Measurements from ENCODE around the gene SMIM38.

The SMIM38 gene

DNA sequence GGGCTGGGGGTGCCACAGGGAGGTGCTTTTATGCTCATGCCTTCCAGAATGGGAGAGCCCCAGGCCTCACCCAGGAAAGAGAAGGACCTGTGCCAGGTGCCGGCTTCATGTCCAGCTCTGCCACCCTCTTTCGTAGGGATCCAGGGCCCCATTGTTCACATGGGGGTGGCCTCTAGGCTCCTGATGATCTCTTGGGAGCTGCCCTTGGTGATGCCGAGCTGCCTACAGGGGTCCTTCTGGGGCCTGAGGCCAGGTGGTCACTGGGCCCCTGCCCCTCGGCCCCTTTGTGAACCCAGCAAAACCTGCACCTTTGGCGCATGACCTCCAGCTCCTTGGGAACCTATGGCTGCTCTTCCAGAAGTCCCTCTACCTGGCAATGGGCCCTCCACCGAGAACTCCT, 41.4 kb upstream of the SMIM38 start:
- H3K4me3 ChIP-seq (ENCODE audit: low read depth, low read length) = no peak overlapping the region
- no peak for DNase-seq
- H3K36me3 ChIP-seq = no peaks in the 10 kb centered on the region
- H3K27me3 ChIP-seq = no peaks in the 10 kb centered on the region
- H3K4me1 ChIP-seq = no peaks in the 10 kb centered on the region
- no peak for TF ChIP-seq CTCF (IDR thresholded peaks at IDR 0.05; ENCODE audit: low read depth, low read length)
- peaks cover 2% of the 10 kb centered on the region; the same call in 1 of the 2 replicates for H3K9me3 ChIP-seq

DNA sequence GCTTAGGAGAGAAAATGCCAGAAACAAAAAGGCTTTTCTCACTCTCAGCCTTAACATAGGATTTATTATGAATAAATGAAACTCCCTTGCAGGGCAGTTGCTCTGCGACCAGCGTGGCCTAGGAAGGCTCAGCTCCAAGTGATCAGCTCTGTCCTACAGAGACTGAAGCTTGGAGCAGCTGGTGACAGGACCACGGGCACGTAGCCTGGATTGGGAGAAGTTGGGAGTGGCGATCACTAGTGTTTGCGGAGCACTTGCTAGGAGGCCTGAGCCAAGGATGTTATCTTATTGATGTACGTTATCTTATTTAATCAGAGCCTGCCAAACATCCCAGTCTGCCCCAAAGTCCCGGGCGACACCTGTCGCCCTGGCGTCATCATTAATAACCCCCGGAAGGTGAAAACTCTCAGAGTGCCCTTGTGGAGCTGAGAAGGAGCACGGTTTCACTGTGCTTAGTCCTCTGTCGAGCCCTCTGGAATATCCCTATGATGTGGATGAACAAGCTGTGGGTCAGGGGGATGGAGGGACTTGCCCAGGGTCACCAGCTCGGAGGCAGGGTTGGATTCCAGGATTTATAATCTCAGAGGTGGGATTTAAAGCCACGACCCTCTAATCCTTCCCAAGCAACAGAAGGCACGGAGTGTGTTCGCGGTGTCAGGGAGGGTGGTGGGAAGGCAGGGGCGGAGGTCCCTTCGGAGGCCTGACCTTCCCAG, 40.8 kb upstream of the SMIM38 start:
- peaks cover 2% of the 10 kb centered on the region; the same call in 1 of the 2 replicates for H3K9me3 ChIP-seq
- H3K4me1 ChIP-seq = no peaks in the 10 kb centered on the region
- no peak overlapping the region for H3K4me3 ChIP-seq (ENCODE audit: low read depth, low read length)
- H3K36me3 ChIP-seq = no peaks in the 10 kb centered on the region
- no peak for TF ChIP-seq CTCF (IDR thresholded peaks at IDR 0.05; ENCODE audit: low read depth, low read length)
- DNase-seq = no peak
- H3K27me3 ChIP-seq = no peaks in the 10 kb centered on the region

GRCh38 chr11:69115586-69116560, 39.9 kb upstream of the SMIM38 start:
- H3K4me3 ChIP-seq (ENCODE audit: low read depth, low read length) = no peak overlapping the region
- no peak for TF ChIP-seq CTCF (IDR thresholded peaks at IDR 0.05; ENCODE audit: low read depth, low read length)
- H3K4me1 ChIP-seq = no peaks in the 10 kb centered on the region
- DNase-seq = no peak
- no peaks in the 10 kb centered on the region for H3K27me3 ChIP-seq
- H3K36me3 ChIP-seq = no peaks in the 10 kb centered on the region
- H3K9me3 ChIP-seq = peaks cover 2% of the 10 kb centered on the region; the same call in 1 of the 2 replicates

DNA sequence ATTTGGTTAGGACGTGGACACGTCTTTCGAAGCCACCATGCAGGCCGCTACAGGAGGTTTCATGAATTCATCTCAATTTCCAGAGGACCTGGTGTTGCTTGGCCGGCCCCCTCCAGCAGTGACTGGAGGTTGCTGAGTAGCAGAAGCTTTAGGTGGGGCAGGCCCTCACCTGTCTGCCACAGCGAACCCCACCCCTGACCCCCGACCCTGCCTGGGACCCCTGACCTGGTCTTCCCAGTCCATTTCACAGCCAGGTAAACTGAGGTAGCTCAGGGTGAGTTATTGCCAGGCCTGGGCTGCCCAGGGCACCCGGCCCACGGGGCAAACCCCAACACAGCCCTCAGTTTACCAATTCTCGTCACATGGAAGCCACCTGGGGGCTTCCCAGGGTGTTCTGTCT, 39.1 kb upstream of the SMIM38 start:
- H3K27me3 ChIP-seq = no peaks in the 10 kb centered on the region
- no peak for TF ChIP-seq CTCF (IDR thresholded peaks at IDR 0.05; ENCODE audit: low read depth, low read length)
- DNase-seq = no peak
- no peaks in the 10 kb centered on the region for H3K36me3 ChIP-seq
- H3K9me3 ChIP-seq = peaks cover 2% of the 10 kb centered on the region; the same call in 1 of the 2 replicates
- no peak overlapping the region for H3K4me3 ChIP-seq (ENCODE audit: low read depth, low read length)
- no peaks in the 10 kb centered on the region for H3K4me1 ChIP-seq

GRCh38 chr11:69119190-69119589, 36.5 kb upstream of the SMIM38 start:
- H3K4me3 ChIP-seq (ENCODE audit: low read depth, low read length) = no peak overlapping the region
- H3K9me3 ChIP-seq = peaks cover 2% of the 10 kb centered on the region; the same call in 1 of the 2 replicates
- H3K4me1 ChIP-seq = peaks cover 18% of the 10 kb centered on the region
- no peak for DNase-seq
- no peaks in the 10 kb centered on the region for H3K27me3 ChIP-seq
- H3K36me3 ChIP-seq = no peaks in the 10 kb centered on the region
- no peak for TF ChIP-seq CTCF (IDR thresholded peaks at IDR 0.05; ENCODE audit: low read depth, low read length)
